Sigmoid colon (tissue), 4 donors: ENCODE data around the gene KCNH3.

ENCODE experiments used
- CTCF ChIP-seq, 4 experiments: fragments of 450-650 bp in 3 of 4; fragments of 200-600 bp in 1 of 4; IDR thresholded peaks; one replicate each; pipeline ENCODE4 v1.5.1; 2016 to 2019; ENCODE audit warnings: antibody characterized with exemption in 4 of 4, mild to moderate bottlenecking in 3 of 4, moderate library complexity in 2 of 4
- EP300 ChIP-seq, 4 donors: sonication (generic); formaldehyde crosslinking; IDR thresholded peaks; one replicate each; pipeline ENCODE4 v1.6.1; 2017; ENCODE audit warnings: antibody characterized with exemption in 4 of 4

- TF ChIP-seq CTCF (IDR thresholded peaks at IDR 0.05) (no peak), EP300 (IDR thresholded peaks at IDR 0.05) (no peak)
Measured at GRCh38 chr12:49584591-49584990, 45.8 kb downstream of the KCNH3 start.
